Liver (tissue), 9 donors: ENCODE results near the gene NDUFAF2. TPM values are rescaled to one million over a fixed set of nuclear protein-coding genes. Genes with fewer than 3 reads are reported as not detected.

ENCODE experiments used
- DNase-seq: peaks from one replicate; pipeline ENCODE4 v3.0.0-alpha.2; 2017; ENCODE audit warnings: low spot score
- H3K27ac ChIP-seq, 2 donors: one replicate each; pipeline ENCODE4 v1.7.0; 2013; ENCODE audit warnings: inconsistent platforms in 2 of 2, low read length in 2 of 2, control low read depth in 1 of 2, low read depth in 1 of 2, mild to moderate bottlenecking in 1 of 2
- H3K27me3 ChIP-seq, 4 donors: one replicate each; pipeline versions ENCODE4 v1.6.1 to v1.7.0; 2013; ENCODE audit warnings: low read length in 3 of 4, inconsistent platforms in 1 of 4, mild to moderate bottlenecking in 1 of 4, moderate library complexity in 1 of 4; ENCODE audit not compliant: control insufficient read depth in 4 of 4, insufficient read depth in 4 of 4
- H3K36me3 ChIP-seq, 4 donors: one replicate each; pipeline versions ENCODE4 v1.6.1 to v1.7.0; 2013; ENCODE audit warnings: low read length in 3 of 4, mild to moderate bottlenecking in 3 of 4, low read depth in 1 of 4, moderate library complexity in 1 of 4; ENCODE audit not compliant: control insufficient read depth in 4 of 4, insufficient read depth in 3 of 4
- H3K4me1 ChIP-seq, 4 donors: one replicate each; pipeline versions ENCODE4 v1.6.1 to v1.7.0; 2013; ENCODE audit warnings: low read length in 3 of 4, mild to moderate bottlenecking in 3 of 4, moderate library complexity in 1 of 4; ENCODE audit not compliant: control insufficient read depth in 4 of 4, insufficient read depth in 4 of 4
- H3K4me3 ChIP-seq, 3 donors: one replicate each; pipeline versions ENCODE4 v1.6.1 to v1.7.0; 2013; ENCODE audit warnings: low read length in 3 of 3, control low read depth in 1 of 3, low read depth in 1 of 3, mild to moderate bottlenecking in 1 of 3
- H3K9ac ChIP-seq, 2 donors: one replicate each; pipeline ENCODE4 v1.7.0; 2013; ENCODE audit warnings: low read length in 2 of 2, mild to moderate bottlenecking in 2 of 2, moderate library complexity in 2 of 2, control low read depth in 1 of 2, low read depth in 1 of 2
- H3K9me3 ChIP-seq, 4 donors: one replicate each; pipeline versions ENCODE4 v1.6.1 to v1.7.0; 2013; ENCODE audit warnings: low read length in 3 of 4; ENCODE audit not compliant: control insufficient read depth in 4 of 4
- EGR1 ChIP-seq, 2 donors: IDR thresholded peaks; 2 replicates each; pipeline ENCODE4 v1.6.1; 2016 to 2018; ENCODE audit warnings: antibody characterized with exemption in 2 of 2, low read depth in 2 of 2
- FOXA1 ChIP-seq: IDR thresholded peaks from 2 replicates; pipeline ENCODE4 v1.6.1; 2016; ENCODE audit warnings: antibody characterized with exemption
- FOXA2 ChIP-seq: IDR thresholded peaks from 2 replicates; pipeline ENCODE4 v1.6.1; 2016; ENCODE audit warnings: antibody characterized with exemption
- GABPA ChIP-seq, 2 donors: IDR thresholded peaks in 1 of 2; conservative IDR thresholded peaks in 1 of 2; 2 replicates each; pipeline ENCODE4 v1.6.1; 2016; ENCODE audit warnings: antibody characterized with exemption in 2 of 2, mild to moderate bottlenecking in 1 of 2, moderate library complexity in 1 of 2
- HNF4A ChIP-seq, 2 donors: conservative IDR thresholded peaks; 2 replicates each; pipeline ENCODE4 v1.6.1; 2016; ENCODE audit warnings: antibody characterized with exemption in 2 of 2, mild to moderate bottlenecking in 2 of 2
- HNF4G ChIP-seq: IDR thresholded peaks from 2 replicates; pipeline ENCODE4 v1.6.1; 2016; ENCODE audit warnings: antibody characterized with exemption
- JUND ChIP-seq, 2 donors: IDR thresholded peaks; 2 replicates each; pipeline ENCODE4 v1.6.1; 2016; ENCODE audit warnings: antibody characterized with exemption in 2 of 2
- MAX ChIP-seq: IDR thresholded peaks from 2 replicates; pipeline ENCODE4 v1.6.1; 2016; ENCODE audit warnings: antibody characterized with exemption
- NR2F2 ChIP-seq: IDR thresholded peaks from 2 replicates; pipeline ENCODE4 v1.6.1; 2016; ENCODE audit warnings: antibody characterized with exemption
- RAD21 ChIP-seq, 2 donors: IDR thresholded peaks; 2 replicates each; pipeline ENCODE4 v1.6.1; 2016; ENCODE audit warnings: antibody characterized with exemption in 2 of 2, mild to moderate bottlenecking in 2 of 2
- RXRA ChIP-seq, 2 donors: IDR thresholded peaks; 2 replicates each; pipeline ENCODE4 v1.6.1; 2017 to 2018; ENCODE audit warnings: antibody characterized with exemption in 2 of 2, mild to moderate bottlenecking in 1 of 2
- SP1 ChIP-seq: IDR thresholded peaks from 2 replicates; pipeline ENCODE4 v1.6.1; 2018; ENCODE audit warnings: antibody characterized with exemption, mild to moderate bottlenecking
- TAF1 ChIP-seq: conservative IDR thresholded peaks from 2 replicates; pipeline ENCODE4 v1.6.1; 2016; ENCODE audit warnings: antibody characterized with exemption, mild to moderate bottlenecking
- YY1 ChIP-seq: IDR thresholded peaks from 2 replicates; pipeline ENCODE4 v1.6.1; 2016; ENCODE audit warnings: antibody characterized with exemption, mild to moderate bottlenecking
- ZBTB33 ChIP-seq: IDR thresholded peaks from 2 replicates; pipeline ENCODE4 v1.6.1; 2016; ENCODE audit warnings: antibody characterized with exemption
- WGBS: extraction: QIAGEN DNeasy Blood & Tissue Kit; methylation state at CpG from one replicate; pipeline ENCODE4 v1.1.7; 2013; 5-methylcytosine and 5-hydroxymethylcytosine counted together
- polyA plus RNA-seq, 2 donors: library from polyadenylated mRNA; stranded (reverse) in 1 of 2; unstranded in 1 of 2; fragments of 200-250 nt in 1 of 2; fragments of >200 nt in 1 of 2; fragmentation: Nextera tagmentation in 1 of 2; extraction: Ambion mirVana in 1 of 2; gene quantifications; one replicate each; pipeline versions ENCODE4 v1.2.1 to v1.2.3, GENCODE V29; 2013 to 2015
- total RNA-seq, 2 donors: library from RNA; depleted of rRNA; stranded (reverse); fragments of >200 nt; gene quantifications; one replicate each; pipeline ENCODE4 v1.2.3, GENCODE V29; 2014
- TF ChIP-seq, protein P1 (sequence below): fragments of 150-350 bp; IDR thresholded peaks from 2 replicates; pipeline ENCODE4 v1.5.1; 2017; ENCODE audit warnings: improper control_type of control experiment, low read depth, low read length; ENCODE audit not compliant: missing input control
- TF ChIP-seq, protein P2 (sequence below): IDR thresholded peaks from 2 replicates; pipeline ENCODE4 v1.6.1; 2016; ENCODE audit warnings: antibody characterized with exemption, mild to moderate bottlenecking
- TF ChIP-seq, protein P3 (sequence below): IDR thresholded peaks from 2 replicates; pipeline ENCODE4 v1.6.1; 2016; ENCODE audit warnings: antibody characterized with exemption
- donor health status: healthy.
- donor health status: healthy.
- donor health status: healthy.
- donor health status: healthy.
- donor health status: healthy.

NDUFAF2 gene
- total and polyA plus RNA-seq, 4 donors: 4.3 to 21.3 (median 12.5) TPM

DNA sequence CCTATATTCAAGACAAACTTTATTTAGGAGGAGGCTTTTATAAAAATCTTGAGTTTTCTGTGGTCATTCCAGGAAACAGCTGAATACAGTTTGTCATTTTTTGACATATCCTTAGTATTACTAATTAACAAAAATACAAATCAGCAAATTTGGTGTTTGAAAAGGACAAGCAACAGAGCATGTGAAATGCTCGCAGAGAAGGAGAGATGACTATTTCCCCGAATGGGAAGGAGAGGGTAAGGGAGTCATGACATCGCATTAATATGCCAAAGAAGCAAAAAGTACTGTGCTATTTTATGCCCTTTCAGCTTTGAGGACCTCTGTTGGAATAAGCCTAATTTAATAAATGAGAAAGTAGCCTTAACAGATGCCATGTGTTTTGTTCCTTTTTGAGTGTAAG is 215.5 kb downstream of the NDUFAF2 start:
- no peak overlapping the region for H3K4me3 ChIP-seq
- DNase-seq: no peak
- H3K9me3 ChIP-seq: no peaks in the 10 kb centered on the region
- H3K36me3 ChIP-seq: peaks cover 0 to 13% (median 2%) of the 10 kb centered on the region in 4 donors
- H3K9ac ChIP-seq: no peak overlapping the region
- H3K4me1 ChIP-seq: peaks cover 6 to 20% (median 11%) of the 10 kb centered on the region in 4 donors
- 91% methylated on average over 3 of the region's 3 CpGs for WGBS
- TF ChIP-seq FOXA1 (no peak), GABPA (IDR thresholded peaks at IDR 0.05 in 1 of 2, conservative IDR thresholded peaks at IDR 0.05 in 1 of 2) (peak in 1 of 2 donors; percentile 17)
- no peaks in the 10 kb centered on the region for H3K27me3 ChIP-seq
- H3K27ac ChIP-seq: no peak overlapping the region

DNA sequence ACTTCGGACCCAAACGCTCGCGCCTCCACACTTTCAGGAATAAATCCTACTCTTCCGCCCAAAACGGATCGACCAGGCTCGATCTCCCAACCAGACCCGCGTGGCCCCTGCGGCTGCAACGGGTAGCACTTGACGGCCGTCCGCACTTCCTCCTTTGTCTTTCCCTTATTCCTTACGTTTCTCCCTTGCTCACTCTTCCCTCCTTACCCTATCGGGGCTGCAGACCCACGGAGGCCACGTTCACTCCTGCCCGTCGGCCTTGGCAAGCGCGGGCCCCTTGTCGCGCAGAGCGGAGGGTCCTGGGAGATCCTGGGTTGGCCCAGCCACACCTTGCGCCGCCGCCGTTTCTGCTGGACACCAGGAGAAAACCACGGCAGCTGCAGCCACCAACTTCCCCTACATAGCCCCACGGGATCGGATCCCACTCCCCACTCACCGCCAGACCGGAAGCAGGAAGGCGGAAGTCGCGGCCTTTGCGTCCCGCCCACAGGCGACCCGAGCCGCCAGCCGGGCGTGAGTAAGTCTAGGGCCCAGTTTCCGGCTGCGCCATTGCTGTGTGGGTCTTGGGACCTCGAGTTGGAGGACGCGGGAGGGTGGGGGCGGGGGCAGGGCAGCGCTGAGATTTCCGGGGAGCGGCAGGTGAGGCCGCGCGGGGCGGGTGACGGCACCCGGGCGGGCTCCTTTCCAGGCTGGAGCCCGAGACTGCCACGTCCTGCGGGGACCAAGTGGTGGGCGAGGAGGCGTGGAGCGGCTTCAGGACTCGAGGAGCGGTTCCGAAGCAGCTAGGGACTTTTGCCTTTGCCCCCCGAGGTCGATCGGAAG is 217.2 kb downstream of the NDUFAF2 start, which contains the start of gene SMIM15:
Gene SMIM15, minus strand, starts transcription at position 459 of the 822 bp plus-strand sequence. CDS start 2,297 bp downstream, outside the sequence.
- H3K36me3 ChIP-seq: peaks cover 0 to 13% (median 2%) of the 10 kb centered on the region in 4 donors
- H3K27ac ChIP-seq: peak within 1 kb of the TSS; percentile 90 to 94
- TF ChIP-seq RXRA (IDR thresholded peaks at IDR 0.05): peak; percentile 10 to 38
- peak; percentile 96 for TF ChIP-seq YY1
- TF ChIP-seq JUND (IDR thresholded peaks at IDR 0.05): no peak
- TF ChIP-seq RAD21 (IDR thresholded peaks at IDR 0.05): peak in 1 of 2 donors; percentile 17
- TF ChIP-seq HNF4G: no peak
- peak; percentile 44 for TF ChIP-seq NR2F2
- TF ChIP-seq HNF4A (conservative IDR thresholded peaks at IDR 0.05): peak in 1 of 2 donors; percentile 7
- TF ChIP-seq MAX: peak; percentile 63
- TF ChIP-seq, protein P1, sequence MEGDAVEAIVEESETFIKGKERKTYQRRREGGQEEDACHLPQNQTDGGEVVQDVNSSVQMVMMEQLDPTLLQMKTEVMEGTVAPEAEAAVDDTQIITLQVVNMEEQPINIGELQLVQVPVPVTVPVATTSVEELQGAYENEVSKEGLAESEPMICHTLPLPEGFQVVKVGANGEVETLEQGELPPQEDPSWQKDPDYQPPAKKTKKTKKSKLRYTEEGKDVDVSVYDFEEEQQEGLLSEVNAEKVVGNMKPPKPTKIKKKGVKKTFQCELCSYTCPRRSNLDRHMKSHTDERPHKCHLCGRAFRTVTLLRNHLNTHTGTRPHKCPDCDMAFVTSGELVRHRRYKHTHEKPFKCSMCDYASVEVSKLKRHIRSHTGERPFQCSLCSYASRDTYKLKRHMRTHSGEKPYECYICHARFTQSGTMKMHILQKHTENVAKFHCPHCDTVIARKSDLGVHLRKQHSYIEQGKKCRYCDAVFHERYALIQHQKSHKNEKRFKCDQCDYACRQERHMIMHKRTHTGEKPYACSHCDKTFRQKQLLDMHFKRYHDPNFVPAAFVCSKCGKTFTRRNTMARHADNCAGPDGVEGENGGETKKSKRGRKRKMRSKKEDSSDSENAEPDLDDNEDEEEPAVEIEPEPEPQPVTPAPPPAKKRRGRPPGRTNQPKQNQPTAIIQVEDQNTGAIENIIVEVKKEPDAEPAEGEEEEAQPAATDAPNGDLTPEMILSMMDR: no peak
- TF ChIP-seq, protein P2, sequence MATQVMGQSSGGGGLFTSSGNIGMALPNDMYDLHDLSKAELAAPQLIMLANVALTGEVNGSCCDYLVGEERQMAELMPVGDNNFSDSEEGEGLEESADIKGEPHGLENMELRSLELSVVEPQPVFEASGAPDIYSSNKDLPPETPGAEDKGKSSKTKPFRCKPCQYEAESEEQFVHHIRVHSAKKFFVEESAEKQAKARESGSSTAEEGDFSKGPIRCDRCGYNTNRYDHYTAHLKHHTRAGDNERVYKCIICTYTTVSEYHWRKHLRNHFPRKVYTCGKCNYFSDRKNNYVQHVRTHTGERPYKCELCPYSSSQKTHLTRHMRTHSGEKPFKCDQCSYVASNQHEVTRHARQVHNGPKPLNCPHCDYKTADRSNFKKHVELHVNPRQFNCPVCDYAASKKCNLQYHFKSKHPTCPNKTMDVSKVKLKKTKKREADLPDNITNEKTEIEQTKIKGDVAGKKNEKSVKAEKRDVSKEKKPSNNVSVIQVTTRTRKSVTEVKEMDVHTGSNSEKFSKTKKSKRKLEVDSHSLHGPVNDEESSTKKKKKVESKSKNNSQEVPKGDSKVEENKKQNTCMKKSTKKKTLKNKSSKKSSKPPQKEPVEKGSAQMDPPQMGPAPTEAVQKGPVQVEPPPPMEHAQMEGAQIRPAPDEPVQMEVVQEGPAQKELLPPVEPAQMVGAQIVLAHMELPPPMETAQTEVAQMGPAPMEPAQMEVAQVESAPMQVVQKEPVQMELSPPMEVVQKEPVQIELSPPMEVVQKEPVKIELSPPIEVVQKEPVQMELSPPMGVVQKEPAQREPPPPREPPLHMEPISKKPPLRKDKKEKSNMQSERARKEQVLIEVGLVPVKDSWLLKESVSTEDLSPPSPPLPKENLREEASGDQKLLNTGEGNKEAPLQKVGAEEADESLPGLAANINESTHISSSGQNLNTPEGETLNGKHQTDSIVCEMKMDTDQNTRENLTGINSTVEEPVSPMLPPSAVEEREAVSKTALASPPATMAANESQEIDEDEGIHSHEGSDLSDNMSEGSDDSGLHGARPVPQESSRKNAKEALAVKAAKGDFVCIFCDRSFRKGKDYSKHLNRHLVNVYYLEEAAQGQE: peak; percentile 86
- TF ChIP-seq TAF1: peak; percentile 75
- no peak for TF ChIP-seq FOXA2
- TF ChIP-seq FOXA1: peak; percentile 35
- TF ChIP-seq EGR1 (IDR thresholded peaks at IDR 0.05; ENCODE audit: low read depth in 2 of 2): peak in 1 of 2 donors; percentile 11
- TF ChIP-seq, protein P3, sequence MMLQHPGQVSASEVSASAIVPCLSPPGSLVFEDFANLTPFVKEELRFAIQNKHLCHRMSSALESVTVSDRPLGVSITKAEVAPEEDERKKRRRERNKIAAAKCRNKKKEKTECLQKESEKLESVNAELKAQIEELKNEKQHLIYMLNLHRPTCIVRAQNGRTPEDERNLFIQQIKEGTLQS: no peak
- TF ChIP-seq ZBTB33: peak; percentile 48
- TF ChIP-seq SP1: peak; percentile 25
- peak; percentile 84 to 95 for TF ChIP-seq GABPA (IDR thresholded peaks at IDR 0.05 in 1 of 2, conservative IDR thresholded peaks at IDR 0.05 in 1 of 2)
- H3K9ac ChIP-seq: peak within 1 kb of the TSS; percentile 75 to 88
- peaks cover 6 to 20% (median 11%) of the 10 kb centered on the region in 4 donors for H3K4me1 ChIP-seq
- under 1% methylated on average over 73 of the region's 73 CpGs for WGBS
- no peaks in the 10 kb centered on the region for H3K9me3 ChIP-seq
- no peaks in the 10 kb centered on the region for H3K27me3 ChIP-seq
- peak; percentile 84 for DNase-seq
- peak within 1 kb of the TSS; percentile 69 to 97 (median 91) for H3K4me3 ChIP-seq
